Endothelial cell (in vitro differentiated cells): ENCODE results near the gene MCRIP1. TPM values are rescaled to one million over a fixed set of nuclear protein-coding genes. Genes with fewer than 3 reads are reported as not detected.

Experiments used
- total RNA-seq: library from RNA; stranded (reverse); fragmentation: NEBNext Ultra II Directional; extraction: Animal tissue kit (Norgen Biotek cat#: 25700); gene quantifications from one replicate; pipeline ENCODE4 v1.2.1, GENCODE V29; 2021; ENCODE audit not compliant: unreplicated experiment

MCRIP1 gene
- total RNA-seq, 1 donor from 2014 or later = 190 TPM

Other genes starting within 250 kb of the MCRIP1 start
- gene NPLOC4, start 196.2 kb downstream of the MCRIP1 start, total RNA-seq = 133 TPM
- 2.5 TPM for gene TSPAN10, start 196.1 kb downstream of the MCRIP1 start, total RNA-seq
- gene PDE6G, start 176.7 kb downstream of the MCRIP1 start, total RNA-seq = 1.1 TPM
- gene OXLD1, start 166.7 kb downstream of the MCRIP1 start, total RNA-seq = 22.4 TPM
- 31.8 TPM for gene CCDC137, start 166.6 kb downstream of the MCRIP1 start, total RNA-seq
- gene ARL16, start 149.5 kb downstream of the MCRIP1 start, total RNA-seq = 54.0 TPM
- 142 TPM for gene HGS, start 149.3 kb downstream of the MCRIP1 start, total RNA-seq
- 58.5 TPM for gene MRPL12, start 129.9 kb downstream of the MCRIP1 start, total RNA-seq
- 6.7 TPM for gene SLC25A10, start 121.0 kb downstream of the MCRIP1 start, total RNA-seq
- not detected for gene GCGR, start 29.1 kb downstream of the MCRIP1 start, total RNA-seq
- gene PPP1R27, start 1.8 kb upstream of the MCRIP1 start, total RNA-seq = not detected
- gene P4HB, start 27.2 kb upstream of the MCRIP1 start, total RNA-seq = 678 TPM
- 443 TPM for gene ARHGDIA, start 38.0 kb upstream of the MCRIP1 start, total RNA-seq
- 127 TPM for gene ALYREF, start 58.3 kb upstream of the MCRIP1 start, total RNA-seq
- 121 TPM for gene ANAPC11, start 58.4 kb upstream of the MCRIP1 start, total RNA-seq
- gene NPB, start 68.9 kb upstream of the MCRIP1 start, total RNA-seq = 0.56 TPM
- gene PCYT2, start 78.1 kb upstream of the MCRIP1 start, total RNA-seq = 26.8 TPM
- gene SIRT7, start 84.9 kb upstream of the MCRIP1 start, total RNA-seq = 14.4 TPM
- 23.6 TPM for gene MAFG, start 94.4 kb upstream of the MCRIP1 start, total RNA-seq
- 24.4 TPM for gene PYCR1, start 104.0 kb upstream of the MCRIP1 start, total RNA-seq
- gene MYADML2, start 113.9 kb upstream of the MCRIP1 start, total RNA-seq = not detected
- not detected for gene NOTUM, start 127.9 kb upstream of the MCRIP1 start, total RNA-seq
- 25.6 TPM for gene ASPSCR1, start 144.3 kb upstream of the MCRIP1 start, total RNA-seq
- 42.9 TPM for gene CENPX, start 189.6 kb upstream of the MCRIP1 start, total RNA-seq
- gene LRRC45, start 190.0 kb upstream of the MCRIP1 start, total RNA-seq = 12.2 TPM
- 24.0 TPM for gene RAC3, start 198.4 kb upstream of the MCRIP1 start, total RNA-seq
- 30.8 TPM for gene DCXR, start 204.4 kb upstream of the MCRIP1 start, total RNA-seq
- 19.7 TPM for gene RFNG, start 218.5 kb upstream of the MCRIP1 start, total RNA-seq
- 80.0 TPM for gene GPS1, start 218.6 kb upstream of the MCRIP1 start, total RNA-seq
- 74.1 TPM for gene DUS1L, start 232.5 kb upstream of the MCRIP1 start, total RNA-seq